DOHH2 (cell line): ENCODE data around the gene AHRR.

Experiments used
- CTCF ChIP-seq: fragments of 200-600 bp; sonication (generic); IDR thresholded peaks from one replicate; pipeline ENCODE4 v1.5.1; 2014; ENCODE audit warnings: antibody characterized with exemption, mild to moderate bottlenecking, low read depth, low read length; ENCODE audit not compliant: poor library complexity, severe bottlenecking
- EZH2phosphoT487 ChIP-seq: fragments of 200-600 bp; sonication (generic); IDR thresholded peaks from 2 replicates; pipeline ENCODE4 v1.6.1; 2017; ENCODE audit warnings: borderline replicate concordance, mild to moderate bottlenecking, antibody characterized with exemption, low read length, moderate library complexity, mixed read lengths

- TF ChIP-seq CTCF (no peak), EZH2phosphoT487 (no peak)
Measured at GRCh38 chr5:372996-373709, 51.6 kb downstream of the AHRR start.
